NCI-H1092 (cell line): ENCODE measurements around the gene SLC13A2.
"Not testable (repeated sequence)": the region's sequence is repeated elsewhere in the genome, so short reads cannot be mapped to it uniquely, and the experiment has no call there.

ENCODE experiments used
- DNase-seq: peaks from one replicate; lab custom pipeline; 2025; lab: John Stamatoyannopoulos, UW

The SLC13A2 gene

DNA sequence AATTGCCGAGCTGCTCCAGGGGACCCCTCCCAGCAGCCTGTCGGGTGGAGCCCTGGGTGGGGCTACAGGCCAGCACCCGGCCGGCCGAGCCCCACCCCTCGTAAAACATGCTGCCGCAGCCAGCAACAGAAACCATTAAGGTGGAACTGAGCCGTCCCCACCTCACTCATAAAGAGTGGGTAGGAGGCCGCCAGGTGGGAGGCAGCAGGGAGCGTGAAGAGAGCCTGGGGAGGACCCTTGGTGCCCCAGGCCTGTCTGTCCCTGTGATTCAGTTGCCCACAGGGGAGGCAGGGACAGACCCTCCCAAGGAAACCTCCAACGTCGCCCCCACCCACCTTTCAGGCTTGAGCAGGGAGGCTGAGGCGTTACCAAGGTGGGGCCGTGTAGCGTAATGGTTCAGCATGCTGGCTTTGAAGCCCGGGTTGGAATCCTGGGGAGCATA, 41.1 kb downstream of the SLC13A2 start:
- no peak for DNase-seq

DNA sequence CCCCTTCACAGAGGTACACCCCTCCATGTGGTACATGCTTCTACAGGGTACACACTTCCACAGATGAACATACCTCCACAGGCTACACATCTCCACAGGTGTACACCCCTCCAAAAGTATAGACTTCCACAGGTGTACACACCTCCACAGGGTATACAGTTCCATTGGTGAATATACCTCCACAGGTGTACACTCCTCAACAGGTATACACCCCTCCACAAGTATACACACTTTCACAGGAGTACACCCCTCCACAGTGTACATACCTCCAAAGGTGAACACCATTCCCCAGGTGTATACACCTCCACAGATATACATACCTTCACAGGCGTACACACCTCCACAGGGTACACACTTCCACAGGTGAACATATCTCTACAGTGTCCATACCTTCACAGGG, 42.1 kb downstream of the SLC13A2 start:
- DNase-seq, result no peak

GRCh38 chr17:28518132-28518531, 44.7 kb downstream of the SLC13A2 start:
- no peak for DNase-seq

DNA sequence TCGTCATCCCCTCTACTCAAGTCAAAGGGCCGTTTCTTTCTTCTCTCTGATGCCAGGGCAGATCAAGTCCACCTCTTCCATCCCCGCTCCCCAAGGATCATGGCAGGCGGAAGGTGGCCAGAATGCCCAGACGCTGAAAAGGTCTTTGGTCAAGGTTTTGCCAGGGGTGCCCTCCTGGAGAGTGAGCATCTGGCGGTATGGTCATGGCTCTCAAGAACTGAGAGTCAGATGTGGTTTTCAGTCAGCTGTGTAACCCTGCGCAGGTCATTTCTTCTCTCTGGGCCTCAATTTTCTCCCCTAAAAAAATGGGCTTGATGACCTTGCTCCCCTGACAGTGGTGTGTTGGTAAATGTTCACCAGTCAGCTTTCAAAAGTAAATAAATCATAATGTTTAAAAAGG, 45.1 kb downstream of the SLC13A2 start:
- no peak for DNase-seq

DNA sequence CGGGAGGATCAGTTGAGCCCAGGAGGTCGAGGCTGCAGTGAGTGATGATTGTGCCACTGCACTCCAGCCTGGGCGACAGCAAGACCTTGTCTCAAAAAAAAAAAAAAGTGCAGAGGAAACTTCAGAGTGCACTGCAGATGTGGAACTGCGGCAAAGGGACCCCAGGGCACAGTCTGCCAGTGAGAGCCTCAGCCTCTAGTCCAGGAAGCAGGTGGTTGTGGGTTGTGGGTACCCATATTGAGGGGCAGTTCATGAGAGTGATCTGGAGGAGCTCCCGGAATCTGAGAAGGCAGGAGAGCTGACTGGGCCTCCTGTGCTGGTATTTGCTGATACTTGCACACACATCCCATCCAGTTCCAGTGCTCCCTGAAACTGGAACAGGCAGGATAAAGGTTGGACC, 45.8 kb downstream of the SLC13A2 start:
- no peak for DNase-seq

GRCh38 chr17:28520687-28521086, 47.2 kb downstream of the SLC13A2 start:
- no peak for DNase-seq

GRCh38 chr17:28521311-28522085, 48.1 kb downstream of the SLC13A2 start:
- no peak for DNase-seq

DNA sequence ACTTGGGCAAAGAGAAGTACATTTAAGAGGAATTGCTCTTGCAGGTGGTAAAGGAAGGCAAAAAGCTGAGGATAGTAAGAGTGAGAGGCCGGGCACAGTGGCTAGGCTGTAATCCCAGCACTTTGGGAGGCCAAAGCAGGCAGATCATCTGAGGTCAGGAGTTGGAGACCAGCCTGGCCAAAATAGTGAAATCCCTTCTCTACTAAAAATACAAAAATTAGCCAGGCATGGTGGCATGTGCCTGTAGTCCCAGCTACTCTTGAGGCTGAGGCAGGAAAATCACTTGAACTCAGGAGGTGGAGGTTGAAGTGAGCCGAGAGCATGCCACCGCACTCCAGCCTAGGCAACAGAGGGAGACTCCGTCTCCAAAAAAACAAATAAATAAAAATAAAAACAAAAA, 48.8 kb downstream of the SLC13A2 start:
- not testable (repeated sequence) for DNase-seq

DNA sequence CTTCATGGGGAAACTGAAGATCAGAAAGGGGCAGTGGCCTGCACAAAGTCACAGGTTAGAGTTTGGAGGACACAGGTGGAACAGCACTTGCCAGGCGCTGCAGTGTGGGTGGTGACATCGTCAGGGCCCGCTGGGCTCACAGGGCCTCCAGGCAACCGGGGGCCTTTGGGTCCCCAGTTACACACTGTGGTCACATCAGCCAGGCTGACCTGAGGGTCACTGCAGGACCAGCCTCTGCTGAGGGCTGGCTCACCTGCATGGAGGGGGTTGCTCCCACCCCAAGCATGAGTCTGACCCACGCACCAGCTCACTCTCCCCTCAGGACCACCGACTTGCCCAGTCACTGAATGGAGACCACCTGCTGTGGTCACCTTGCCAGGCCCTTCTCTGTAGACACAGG, 49.7 kb downstream of the SLC13A2 start:
- no peak for DNase-seq

DNA sequence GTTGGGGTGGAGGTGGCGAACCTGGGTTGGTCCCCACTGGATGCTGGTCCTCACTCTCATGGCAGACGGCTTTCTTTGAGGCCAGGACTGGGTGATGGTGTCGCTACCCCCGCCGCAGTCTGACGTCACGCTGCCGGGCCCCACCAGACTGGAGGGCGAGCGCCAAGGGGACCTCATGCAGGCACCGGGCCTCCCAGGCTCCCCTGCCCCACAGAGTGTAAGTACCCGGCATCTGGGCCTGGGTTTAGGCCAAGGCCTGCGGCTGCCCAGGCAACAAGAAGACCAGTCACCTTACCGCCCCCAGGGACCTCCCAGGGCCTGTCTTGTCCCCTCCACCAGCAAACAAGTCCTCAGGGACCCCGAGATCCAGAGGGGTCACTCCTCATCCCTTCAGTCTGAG, 50.4 kb downstream of the SLC13A2 start:
- no peak for DNase-seq

- no peak for DNase-seq
These were observed 51.3 kb downstream of the SLC13A2 start for GRCh38 chr17:28524476-28525424.

GRCh38 chr17:28526381-28526780, 52.9 kb downstream of the SLC13A2 start:
- no peak for DNase-seq

- DNase-seq, result no peak
These were observed 53.8 kb downstream of the SLC13A2 start for GRCh38 chr17:28527181-28527681.

GRCh38 chr17:28527859-28528258, 54.4 kb downstream of the SLC13A2 start:
- no peak for DNase-seq

DNA sequence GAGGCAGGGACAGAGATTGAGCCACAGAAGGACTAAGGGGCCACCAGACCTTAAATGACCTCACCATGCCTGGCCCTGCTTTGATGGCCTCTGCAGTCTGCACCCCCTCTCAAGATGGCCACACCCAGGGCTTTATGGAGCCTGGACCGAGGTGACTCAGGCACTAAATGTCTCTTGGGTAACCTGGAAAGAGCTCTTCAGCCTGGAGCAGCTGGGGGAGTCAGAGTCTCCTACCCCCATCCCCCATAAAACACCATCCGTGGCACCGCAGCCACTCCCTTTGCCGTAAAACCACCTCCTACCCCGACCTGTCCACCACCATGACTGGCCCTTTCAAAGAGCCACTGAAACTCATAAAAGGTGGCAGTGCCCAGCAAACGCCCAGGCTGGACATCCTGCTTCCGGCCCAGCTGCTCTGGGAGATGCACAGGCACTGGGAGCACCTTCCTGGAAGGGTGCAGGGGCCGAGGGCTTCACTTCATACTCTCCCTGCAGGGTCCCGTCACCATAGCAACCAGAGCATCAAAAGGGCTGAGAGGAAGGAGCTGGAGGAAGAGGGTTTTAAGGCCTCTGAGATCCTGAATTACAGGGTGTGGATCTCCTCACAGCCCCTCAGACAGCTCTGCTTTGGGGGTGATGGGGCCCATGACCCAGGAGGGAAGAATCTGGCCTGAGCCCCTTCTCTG, 55.0 kb downstream of the SLC13A2 start:
- DNase-seq, result no peak

GRCh38 chr17:28529013-28529400, 55.6 kb downstream of the SLC13A2 start:
- no peak for DNase-seq

- no peak for DNase-seq
These were observed 56.8 kb downstream of the SLC13A2 start for GRCh38 chr17:28530250-28530649.

GRCh38 chr17:28530926-28531325, 57.5 kb downstream of the SLC13A2 start:
- DNase-seq, result no peak

- no peak for DNase-seq
These were observed 58.9 kb downstream of the SLC13A2 start for GRCh38 chr17:28532050-28532960.

DNA sequence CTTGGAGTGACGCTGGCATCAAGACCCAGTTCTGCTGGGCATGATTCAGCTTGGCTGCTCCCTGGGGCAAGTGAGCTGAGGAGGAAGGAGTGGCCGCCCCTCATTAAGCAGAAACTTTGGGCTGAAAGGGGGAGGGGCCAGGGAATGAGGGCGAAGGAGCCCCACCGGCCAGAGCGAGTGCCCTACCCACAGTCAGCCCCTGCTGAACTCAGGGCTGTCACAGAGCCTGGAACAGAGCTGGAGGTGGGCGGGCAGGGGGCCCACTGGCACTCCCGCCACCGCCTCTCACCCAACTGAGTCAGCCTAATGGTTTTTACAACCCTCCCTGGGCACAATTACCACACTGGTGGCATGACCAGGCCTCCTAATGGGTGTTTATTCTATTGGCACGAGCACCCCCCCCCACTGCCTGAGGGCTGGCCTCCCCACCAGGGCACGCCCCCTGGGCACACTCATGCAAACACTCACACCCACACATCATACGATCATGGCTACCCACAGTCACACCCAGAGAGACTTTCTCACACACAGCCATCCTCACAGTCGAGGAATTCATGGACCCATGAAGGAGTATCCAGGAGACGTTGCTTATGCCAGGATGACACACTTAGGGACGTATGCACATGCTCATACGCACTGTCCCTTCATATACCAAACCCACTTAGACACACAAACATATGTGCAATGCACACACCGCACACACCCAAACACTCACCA, 59.8 kb downstream of the SLC13A2 start:
- DNase-seq, result no peak
